CD4-positive, alpha-beta T cell (primary cell): ENCODE data around the gene FLT3LG. TPM values are rescaled to one million over a fixed set of nuclear protein-coding genes. Genes with fewer than 3 reads are reported as not detected.
A peak's percentile ranks its signal among the peaks of the same experiment; 100 is the strongest.

ENCODE experiments used
- ATAC-seq: fragments of 200-7000 bp; cut with Tn5 transposase; one replicate; pipeline ENCODE4 v1.10.0; 2022; ENCODE audit warnings: mild to moderate bottlenecking; ENCODE audit not compliant: poor library complexity
- CTCF ChIA-PET: fragments of 350-600 bp; sonication (Branson Sonifier 250); formaldehyde crosslinking; loops from one replicate; lab custom pipeline; 2021; ENCODE audit warnings: antibody characterized with exemption, inconsistent platforms; lab: Charles Lee
- POLR2A ChIA-PET: fragments of 350-600 bp; sonication (Branson Sonifier 250); formaldehyde crosslinking; loops from one replicate; lab custom pipeline; 2021; ENCODE audit warnings: antibody characterized with exemption, inconsistent platforms; lab: Charles Lee
- DNase-seq, 14 experiments: peaks; one replicate each; pipeline ENCODE4 v3.0.0-alpha.2; 2013 to 2020; ENCODE audit warnings: mixed read lengths in 2 of 14
- H3K27ac ChIP-seq, 2 donors: one replicate each; pipeline versions ENCODE4 v1.5.1 to v1.7.0; 2013; ENCODE audit warnings: low read length in 2 of 2, low read depth in 1 of 2, mild to moderate bottlenecking in 1 of 2
- H3K27me3 ChIP-seq, 2 experiments: 1 replicate in 1 of 2; 2 replicates in 1 of 2; pipeline versions ENCODE4 v1.6.1 to v1.7.0; 2013; ENCODE audit warnings: low read length in 2 of 2, control low read depth in 1 of 2, mild to moderate bottlenecking in 1 of 2, moderate library complexity in 1 of 2; ENCODE audit not compliant: insufficient read depth in 2 of 2, control insufficient read depth in 1 of 2
- H3K36me3 ChIP-seq: one replicate; pipeline ENCODE4 v1.6.1; 2013; ENCODE audit warnings: low read length, control low read depth; ENCODE audit not compliant: insufficient read depth
- H3K4me1 ChIP-seq: one replicate; pipeline ENCODE4 v1.6.1; 2013; ENCODE audit warnings: low read length, control low read depth; ENCODE audit not compliant: insufficient read depth
- H3K4me3 ChIP-seq: one replicate; pipeline ENCODE4 v1.5.1; 2013; ENCODE audit warnings: mild to moderate bottlenecking, low read length, moderate library complexity
- H3K9me3 ChIP-seq, 2 experiments: 1 replicate in 1 of 2; 2 replicates in 1 of 2; pipeline versions ENCODE4 v1.6.1 to v1.7.0; 2013; ENCODE audit warnings: low read length in 2 of 2, mild to moderate bottlenecking in 2 of 2, control low read depth in 1 of 2, moderate library complexity in 1 of 2; ENCODE audit not compliant: control insufficient read depth in 1 of 2, insufficient read depth in 1 of 2
- H3K27ac Mint-ChIP-seq: one replicate; pipeline ENCODE4 v1.8.0; 2020; ENCODE audit warnings: mixed read lengths
- H3K27me3 Mint-ChIP-seq: one replicate; pipeline ENCODE4 v1.8.0; 2021; ENCODE audit warnings: mixed read lengths
- H3K36me3 Mint-ChIP-seq: one replicate; pipeline ENCODE4 v1.8.0; 2021; ENCODE audit warnings: low read depth, mixed read lengths
- H3K4me1 Mint-ChIP-seq: one replicate; pipeline ENCODE4 v1.8.0; 2021; ENCODE audit warnings: low read depth, mixed read lengths
- H3K4me3 Mint-ChIP-seq: one replicate; pipeline ENCODE4 v1.8.0; 2020; ENCODE audit warnings: mild to moderate bottlenecking, mixed read lengths
- H3K9me3 Mint-ChIP-seq: one replicate; pipeline ENCODE4 v1.8.0; 2020; ENCODE audit warnings: mixed read lengths
- CTCF ChIP-seq: fragments of 200-600 bp; IDR thresholded peaks from one replicate; pipeline ENCODE4 v1.8.0; 2022; ENCODE audit warnings: antibody characterized with exemption, mild to moderate bottlenecking
- intact Hi-C, 2 experiments: fragments of 100-400 bp; cut with DNase I in 1 of 2; cut with micrococcal nuclease in 1 of 2; formaldehyde crosslinking; loops; one replicate each; pipeline versions ENCODE4 v1.15.1 to v1.9.0; 2023 to 2025; cut with DNase I, micrococcal nuclease
- total RNA-seq, 174 experiments: library from RNA in 2 of 174; stranded (reverse) in 2 of 174; gene quantifications; one replicate each; pipeline ENCODE4 v1.2.3 and lab custom pipeline; 2021 to 2026

FLT3LG gene
- total RNA-seq, 2 experiments from 2014 or later = 311 to 325 TPM

GRCh38 chr19:49442354-49442753 is 31.7 kb upstream of the FLT3LG start:
- H3K4me3 Mint-ChIP-seq = peak overlapping the region; percentile 85

DNA sequence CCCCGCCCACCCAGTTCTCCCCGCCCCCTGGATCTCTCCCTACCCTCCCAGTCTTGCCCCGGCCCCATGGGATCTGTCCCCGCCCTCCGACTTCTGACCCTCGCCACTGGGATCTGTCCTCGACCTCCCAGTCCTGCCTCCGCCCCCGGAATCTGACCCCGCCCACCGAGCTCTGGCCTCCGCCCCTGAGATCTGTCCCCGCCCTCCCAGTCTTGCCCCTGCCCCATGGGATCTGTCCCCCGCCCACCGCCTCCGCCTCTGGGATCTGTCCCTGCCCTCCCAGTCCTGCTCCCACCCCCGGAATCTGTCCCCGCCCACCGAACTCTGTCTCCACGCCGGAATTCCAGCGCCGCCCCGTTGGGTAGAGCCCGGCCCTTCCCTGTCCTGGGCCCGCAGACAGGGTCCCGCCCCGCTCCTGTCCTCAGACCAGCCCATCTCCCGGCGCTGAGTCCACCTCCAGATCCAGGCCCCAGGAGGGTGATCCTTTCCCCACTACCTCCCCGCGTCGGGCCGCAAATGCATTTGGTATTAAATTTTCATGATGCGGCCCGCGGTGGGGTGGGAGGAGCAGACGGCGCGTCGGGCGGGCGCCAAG is 31.1 kb upstream of the FLT3LG start:
- H3K27me3 ChIP-seq = peaks cover 45 to 46% of the 10 kb centered on the region in 2 experiments
- Mint-ChIP-seq H3K4me3 (peak overlapping the region; percentile 85), H3K27ac (peak overlapping the region; percentile 84), H3K36me3 (peaks cover 29% of the 10 kb centered on the region), H3K27me3 (peaks cover 54% of the 10 kb centered on the region), H3K4me1 (peaks cover 36% of the 10 kb centered on the region), H3K9me3 (no peaks in the 10 kb centered on the region)
- DNase-seq (peak in 11 of 14 experiments; percentile 25 to 74 (median 51)), ATAC-seq (peak; percentile 28)
- CTCF ChIA-PET = interaction anchor here (0.7 to 3.9 kb wide), 10 partner anchors 9 to 107 kb away, joined by 3 to 19 read pairs (median 4); partner anchors contain the start of genes CD37, FLT3LG and PIH1D1
- peaks cover 41% of the 10 kb centered on the region for H3K4me1 ChIP-seq
- TF ChIP-seq CTCF = no peak
- peak overlapping the region; percentile 66 for H3K4me3 ChIP-seq
- peaks cover 11% of the 10 kb centered on the region for H3K36me3 ChIP-seq
- H3K9me3 ChIP-seq = no peaks in the 10 kb centered on the region
- no peak overlapping the region for H3K27ac ChIP-seq
- POLR2A ChIA-PET = interaction anchor here (0.9 to 1.9 kb wide), 5 partner anchors 28 to 51 kb away, joined by 3 to 6 read pairs (median 4); no protein-coding TSS in a partner anchor
- intact Hi-C loops = loop anchor here (1.0 to 10.0 kb wide), 7 partner anchors 8 to 448 kb away; partner anchors contain the start of genes FLT3LG (in 1 of the 2), GYS1 (in 1 of the 2), PIH1D1 (in 1 of the 2) and RUVBL2 (in 1 of the 2)

More at GRCh38 chr19:49442354-49442753, 31.7 kb upstream of the FLT3LG start:
- no peaks in the 10 kb centered on the region for H3K9me3 Mint-ChIP-seq
- no peak overlapping the region for H3K27ac Mint-ChIP-seq
- TF ChIP-seq CTCF = no peak
- Histone ChIP-seq H3K9me3 (no peaks in the 10 kb centered on the region), H3K4me3 (no peak overlapping the region), H3K27ac (no peak overlapping the region), H3K27me3 (peaks cover 50 to 51% of the 10 kb centered on the region in 2 experiments), H3K4me1 (peaks cover 36% of the 10 kb centered on the region), H3K36me3 (peaks cover 10% of the 10 kb centered on the region)
- H3K4me1 Mint-ChIP-seq = peaks cover 36% of the 10 kb centered on the region
- H3K27me3 Mint-ChIP-seq = peaks cover 59% of the 10 kb centered on the region
- POLR2A ChIA-PET = interaction anchor here (1.1 to 1.9 kb wide), 5 partner anchors 11 to 51 kb away, joined by 3 to 6 read pairs (median 4); partner anchors contain the start of gene ALDH16A1
- peaks cover 24% of the 10 kb centered on the region for H3K36me3 Mint-ChIP-seq
- no peak for ATAC-seq
- intact Hi-C loops = loop anchor here in 1 of 2 experiments (5.0 to 10.0 kb wide), 2 partner anchors 110 to 448 kb away; partner anchors contain the start of genes GYS1 and RUVBL2
- CTCF ChIA-PET = interaction anchor here (0.9 to 3.9 kb wide), 6 partner anchors 11 to 51 kb away, joined by 3 to 19 read pairs (median 4); no protein-coding TSS in a partner anchor
- DNase-seq = peak in 2 of 14 experiments; percentile 6 to 55

DNA sequence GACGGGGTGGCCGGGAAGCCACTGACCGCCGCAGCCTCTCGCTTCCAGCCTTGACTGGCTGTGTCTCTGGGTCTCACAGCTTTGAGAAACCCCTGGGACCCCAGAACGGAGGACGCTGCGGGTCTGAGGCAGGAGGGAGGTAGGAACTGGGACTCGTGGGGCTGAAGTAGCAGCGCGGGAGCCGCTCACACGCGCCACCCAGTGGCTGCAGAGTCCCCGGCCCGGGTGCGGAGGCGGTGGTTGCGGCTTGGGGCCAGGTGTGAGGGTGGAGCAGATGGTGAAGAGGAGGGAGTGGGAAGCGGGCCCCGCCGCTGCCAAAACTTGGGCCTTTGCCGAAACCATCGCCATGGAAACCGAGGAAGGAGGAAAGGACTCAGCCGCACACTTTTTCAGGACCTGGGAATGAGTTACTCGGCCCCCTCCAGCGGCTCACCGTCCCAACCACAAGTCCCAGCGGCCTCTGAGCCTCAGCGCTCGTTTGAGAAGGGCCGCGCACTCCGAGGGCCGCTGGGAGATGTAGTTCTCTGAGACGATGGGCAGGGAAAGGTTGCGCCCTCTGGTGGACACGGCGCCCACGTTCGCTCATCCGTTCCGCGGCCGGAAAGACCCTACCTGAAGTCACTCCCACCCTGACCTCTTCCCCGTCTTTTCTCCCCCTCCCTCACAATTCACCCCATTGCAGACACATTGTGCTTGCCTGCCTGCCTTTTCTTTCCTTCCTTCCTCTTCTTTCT is 30.5 kb upstream of the FLT3LG start:
- H3K36me3 Mint-ChIP-seq = peaks cover 34% of the 10 kb centered on the region

More for the DNA sequence above, 30.5 kb upstream of the FLT3LG start:
- peaks cover 16% of the 10 kb centered on the region for H3K36me3 ChIP-seq
- ChIA-PET CTCF (interaction anchor here (0.6 to 3.9 kb wide), 14 partner anchors 8 to 187 kb away, joined by 3 to 19 read pairs (median 4); partner anchors contain the start of genes CD37, FLT3LG and PIH1D1), POLR2A (interaction anchor here (0.7 to 1.9 kb wide), 7 partner anchors 26 to 52 kb away, joined by 3 to 5 read pairs (median 3); partner anchors contain the start of gene FLT3LG)
- DNase-seq (peak; percentile 89 to 96 (median 91)), ATAC-seq (peak; percentile 89)
- Mint-ChIP-seq H3K4me1 (peaks cover 41% of the 10 kb centered on the region), H3K9me3 (no peaks in the 10 kb centered on the region), H3K27ac (peak overlapping the region; percentile 84), H3K4me3 (peak overlapping the region; percentile 85), H3K27me3 (peaks cover 47% of the 10 kb centered on the region)
- intact Hi-C loops = loop anchor here (1.0 to 10.0 kb wide), 7 partner anchors 8 to 449 kb away; partner anchors contain the start of genes FLT3LG (in 1 of the 2), GYS1 (in 1 of the 2), PIH1D1 (in 1 of the 2) and RUVBL2 (in 1 of the 2)
- H3K27ac ChIP-seq = no peak overlapping the region
- H3K4me3 ChIP-seq = peak overlapping the region; percentile 66
- peaks cover 47% of the 10 kb centered on the region for H3K4me1 ChIP-seq
- peak; percentile 95 for TF ChIP-seq CTCF
- peaks cover 39% of the 10 kb centered on the region in 2 experiments for H3K27me3 ChIP-seq
- H3K9me3 ChIP-seq = no peaks in the 10 kb centered on the region
